DND-41 (cell line): ENCODE data around the gene ARAP1.

Experiments used
- ATAC-seq: fragments of 200-7000 bp; cut with Tn5 transposase; 3 replicates; pipeline ENCODE4 v1.9.1; 2021; ENCODE audit warnings: low read depth; ENCODE audit not compliant: insufficient read depth
- DNase-seq: peaks from one replicate; pipeline ENCODE4 v3.0.0-alpha.2; 2020
- H2AFZ ChIP-seq: 2 replicates; pipeline ENCODE4 v1.6.0; 2012; ENCODE audit warnings: low read depth, low read length
- H3K27ac ChIP-seq: 2 replicates; pipeline ENCODE4 v1.5.1; 2012; ENCODE audit warnings: low read length, inconsistent platforms
- H3K27me3 ChIP-seq: fragments of 200-600 bp; sonication (generic); 2 replicates; pipeline ENCODE4 v1.6.0; 2012; ENCODE audit warnings: low read length, mild to moderate bottlenecking, inconsistent platforms; ENCODE audit not compliant: insufficient read depth, poor library complexity
- H3K36me3 ChIP-seq: 2 replicates; pipeline ENCODE4 v1.5.1; 2012; ENCODE audit warnings: low read length, inconsistent platforms; ENCODE audit not compliant: insufficient read depth
- H3K4me1 ChIP-seq: 2 replicates; pipeline ENCODE4 v1.5.1; 2012; ENCODE audit warnings: mild to moderate bottlenecking, low read length; ENCODE audit not compliant: insufficient read depth
- H3K4me2 ChIP-seq: 2 replicates; pipeline ENCODE4 v1.6.0; 2012; ENCODE audit warnings: mild to moderate bottlenecking, moderate library complexity, low read length, inconsistent platforms; ENCODE audit not compliant: insufficient read depth
- H3K4me3 ChIP-seq, 2 experiments: fragments of 200-600 bp in 1 of 2; shearing (Covaris generic) in 1 of 2; 2 replicates each; pipeline ENCODE4 v1.5.1; 2012 to 2016; ENCODE audit warnings: inconsistent platforms in 2 of 2, low read length in 2 of 2, mild to moderate bottlenecking in 2 of 2, low read depth in 1 of 2, moderate library complexity in 1 of 2
- H3K79me2 ChIP-seq: 2 replicates; pipeline ENCODE4 v1.6.0; 2012; ENCODE audit warnings: low read length, inconsistent platforms; ENCODE audit not compliant: insufficient read depth
- H3K9ac ChIP-seq: 2 replicates; pipeline ENCODE4 v1.6.0; 2012; ENCODE audit warnings: low read depth, mild to moderate bottlenecking, inconsistent platforms, low read length, moderate library complexity
- H3K9me3 ChIP-seq: 2 replicates; pipeline ENCODE4 v1.5.1; 2012; ENCODE audit warnings: low read length, moderate library complexity, mild to moderate bottlenecking, inconsistent platforms; ENCODE audit not compliant: insufficient read depth, severe bottlenecking
- H4K20me1 ChIP-seq: 2 replicates; pipeline ENCODE4 v1.6.0; 2012; ENCODE audit warnings: low read length; ENCODE audit not compliant: insufficient read depth
- CTCF ChIP-seq: IDR thresholded peaks from 2 replicates; pipeline ENCODE4 v1.5.1; 2012; ENCODE audit warnings: borderline replicate concordance, low read length, moderate library complexity, mild to moderate bottlenecking; ENCODE audit not compliant: poor library complexity, severe bottlenecking; ENCODE audit errors: extremely low read depth
- EZH2 ChIP-seq: IDR thresholded peaks from 3 replicates; pipeline ENCODE4 v1.6.1; 2012; ENCODE audit warnings: borderline replicate concordance, low read depth, mild to moderate bottlenecking, moderate library complexity, low read length, inconsistent platforms; ENCODE audit not compliant: severe bottlenecking

The ARAP1 gene

DNA sequence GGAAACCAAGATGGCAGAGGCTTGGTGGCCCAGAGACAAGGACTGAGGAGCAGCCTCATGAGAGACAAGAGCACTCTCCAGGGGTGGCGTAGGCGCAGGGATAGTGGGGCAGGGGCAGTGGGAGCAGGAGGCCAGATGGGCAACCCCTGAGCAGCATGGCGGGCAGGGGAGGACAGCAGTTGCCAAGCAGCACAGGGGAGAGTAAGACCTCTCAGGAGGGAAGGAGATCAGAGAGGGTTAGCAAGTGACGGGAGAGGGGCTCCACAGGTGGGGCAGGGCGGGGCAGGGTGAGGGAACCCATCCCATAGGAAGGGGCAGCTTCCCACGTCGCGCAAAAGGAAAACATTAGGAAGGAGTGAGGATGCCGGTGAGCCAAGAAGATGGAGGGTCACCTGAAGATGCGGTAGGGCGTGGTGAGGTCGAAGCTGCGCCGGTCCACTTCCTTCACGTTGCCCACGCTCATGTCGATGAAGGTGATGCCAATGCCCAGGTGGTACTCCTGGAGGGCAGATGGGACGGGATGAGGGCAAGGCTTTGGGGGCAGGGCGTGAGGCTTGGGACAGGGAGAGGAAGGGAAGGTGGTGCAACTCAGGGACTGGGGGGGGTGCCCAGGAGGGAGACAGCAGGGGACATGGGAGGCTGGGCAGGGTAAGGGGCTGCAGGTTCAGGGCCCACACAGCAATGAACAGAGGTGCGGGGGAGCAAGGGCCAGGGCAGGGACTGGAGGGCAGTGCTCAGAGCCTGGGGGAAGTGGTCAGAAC lies 42.5 kb downstream of the ARAP1 start:
- Histone ChIP-seq H4K20me1 (peaks cover 30% of the 10 kb centered on the region), H3K79me2 (peaks cover 18% of the 10 kb centered on the region), H3K9me3 (no peaks in the 10 kb centered on the region), H3K4me1 (no peaks in the 10 kb centered on the region), H3K27ac (no peak overlapping the region), H2AFZ (no peak overlapping the region), H3K4me3 (no peak overlapping the region), H3K4me2 (no peak overlapping the region), H3K9ac (no peak overlapping the region), H3K27me3 (no peaks in the 10 kb centered on the region), H3K36me3 (peaks cover 86% of the 10 kb centered on the region)
- ATAC-seq (no peak), DNase-seq (no peak)
- TF ChIP-seq EZH2 (no peak), CTCF (no peak)

- no peak for TF ChIP-seq CTCF
- no peak for TF ChIP-seq EZH2
- no peak overlapping the region for H3K4me2 ChIP-seq
Observed at GRCh38 chr11:72707032-72707431, 45.2 kb downstream of the ARAP1 start.

DNA sequence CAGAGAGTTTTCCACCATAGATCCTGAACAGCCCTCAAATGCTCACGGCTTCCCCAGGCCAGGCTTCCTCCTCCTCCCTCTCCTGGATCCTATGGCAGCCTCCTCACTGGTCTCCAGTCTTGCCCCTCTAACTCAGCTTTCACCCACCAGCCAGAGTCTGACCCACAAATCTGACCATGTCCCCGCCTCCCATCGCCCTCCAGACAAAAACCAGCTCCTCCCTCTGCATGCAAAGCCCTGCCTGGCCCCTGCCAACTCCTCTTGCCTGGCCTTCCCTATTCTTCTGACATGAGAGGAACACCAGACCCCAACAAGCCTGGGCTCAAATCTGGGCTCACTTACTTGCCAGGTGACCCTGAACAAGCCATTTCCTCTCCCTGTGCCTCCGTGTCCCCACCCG lies 45.6 kb downstream of the ARAP1 start:
- no peak overlapping the region for H3K9ac ChIP-seq
- no peak for ATAC-seq
- H3K4me2 ChIP-seq = no peak overlapping the region
- no peak overlapping the region for H3K27ac ChIP-seq
- no peaks in the 10 kb centered on the region for H3K9me3 ChIP-seq
- no peaks in the 10 kb centered on the region for H3K4me1 ChIP-seq
- H3K27me3 ChIP-seq = no peaks in the 10 kb centered on the region
- H3K79me2 ChIP-seq = no peaks in the 10 kb centered on the region; the same call in 1 of the 2 replicates
- no peak for DNase-seq
- H2AFZ ChIP-seq = no peak overlapping the region
- no peak overlapping the region for H3K4me3 ChIP-seq
- H3K36me3 ChIP-seq = peaks cover 98% of the 10 kb centered on the region
- peaks cover 20% of the 10 kb centered on the region for H4K20me1 ChIP-seq
- TF ChIP-seq EZH2 (no peak), CTCF (no peak)

More at GRCh38 chr11:72707032-72707431, 45.2 kb downstream of the ARAP1 start:
- Histone ChIP-seq H3K36me3 (peaks cover 98% of the 10 kb centered on the region), H3K4me1 (no peaks in the 10 kb centered on the region), H3K27ac (no peak overlapping the region), H3K27me3 (no peaks in the 10 kb centered on the region), H2AFZ (no peak overlapping the region), H3K79me2 (no peaks in the 10 kb centered on the region; the same call in 1 of the 2 replicates), H4K20me1 (peaks cover 22% of the 10 kb centered on the region), H3K9ac (no peak overlapping the region), H3K4me3 (no peak overlapping the region), H3K9me3 (no peaks in the 10 kb centered on the region)
- DNase-seq = no peak
- ATAC-seq = no peak
